Limb (tissue), 2 donors: ENCODE measurements around the gene ZNF750.

ENCODE experiments used
- DNase-seq, 2 donors: peaks; one replicate each; pipeline ENCODE4 v3.0.0-alpha.2; 2016; ENCODE audit errors: extremely low spot score in 2 of 2

The ZNF750 gene

DNA sequence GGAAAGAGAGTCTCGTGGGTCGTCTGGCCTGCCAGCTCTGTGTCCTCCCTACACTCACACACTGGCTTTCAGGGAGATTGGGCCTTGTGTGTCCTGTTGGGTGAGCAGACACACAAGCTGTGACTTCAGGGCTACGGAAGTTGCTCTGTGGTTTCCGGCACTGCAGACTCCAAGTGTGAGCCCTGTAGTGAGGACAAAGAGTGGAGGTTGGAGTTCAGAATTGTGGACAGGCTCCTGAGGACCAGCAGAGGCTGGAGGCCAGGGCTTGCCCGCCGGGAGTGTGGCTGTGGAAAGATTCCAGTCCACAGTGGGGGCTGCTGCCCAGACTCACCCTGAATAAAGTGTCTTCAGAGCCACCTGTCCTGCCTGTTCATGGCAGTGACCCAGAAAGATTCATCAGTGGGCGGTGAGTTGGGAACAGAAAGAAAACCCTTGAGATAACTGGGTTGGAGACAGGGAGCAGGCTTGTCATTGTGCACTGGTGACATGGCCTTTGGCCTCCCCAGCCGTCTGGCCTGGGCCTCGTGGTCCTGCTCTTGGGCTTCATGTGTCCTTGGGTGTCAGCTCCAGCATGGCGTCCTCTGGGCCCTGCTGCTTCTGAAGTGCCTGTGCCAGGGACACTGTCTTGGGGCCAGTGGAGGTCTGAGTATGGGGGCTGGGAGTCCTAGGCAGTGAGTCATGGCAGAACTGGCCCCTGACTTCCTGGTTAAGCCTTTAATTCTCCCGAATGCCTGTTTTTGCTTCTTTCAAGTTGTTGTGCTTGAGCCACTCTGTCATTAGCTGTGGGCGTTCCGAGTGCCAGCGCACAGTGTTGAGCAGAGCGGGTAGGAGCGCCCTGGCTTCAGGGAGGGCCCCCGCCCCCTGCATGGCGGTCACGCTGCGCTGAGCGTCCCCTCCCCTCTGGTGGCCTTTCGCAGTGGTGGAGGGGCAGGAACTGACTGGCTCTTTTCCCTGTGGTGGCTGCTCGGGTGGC, 19.9 kb upstream of the ZNF750 start:
- no peak for DNase-seq

DNA sequence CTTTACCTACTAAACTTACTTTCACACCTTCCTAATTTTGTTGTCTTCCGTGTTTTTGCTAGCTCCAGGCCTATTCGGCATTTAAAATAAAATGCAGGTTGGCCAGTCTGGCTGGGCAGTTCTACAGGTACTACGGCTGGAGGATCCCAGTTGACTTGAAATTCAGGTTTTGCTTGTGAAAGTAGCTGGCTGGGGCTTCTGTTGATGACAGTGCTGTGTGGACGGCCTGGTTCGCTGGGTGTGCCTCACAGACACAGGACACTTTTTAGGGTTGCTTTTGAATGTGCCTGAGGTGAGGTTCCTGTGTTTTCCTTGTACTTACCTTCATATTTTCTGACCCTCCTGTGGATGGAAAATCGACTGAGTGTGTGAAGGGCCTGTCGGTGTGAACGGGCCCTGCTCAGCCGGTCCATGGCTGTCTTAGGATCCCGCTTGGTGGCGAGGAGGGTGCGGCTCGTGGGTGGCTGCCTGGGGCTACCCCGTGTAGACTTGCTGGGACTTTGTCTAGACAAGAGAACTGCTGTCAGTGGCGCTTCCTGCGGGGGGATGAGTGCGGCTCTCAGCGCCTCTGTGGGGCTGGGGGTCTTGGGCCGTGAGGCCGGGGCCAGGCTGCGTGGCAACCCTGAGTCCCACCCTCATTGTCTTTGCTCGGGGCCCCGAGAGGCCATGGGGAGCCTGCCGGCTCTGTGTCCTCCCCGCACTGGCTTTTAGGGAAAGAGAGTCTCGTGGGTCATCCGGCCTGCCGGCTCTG, 18.7 kb upstream of the ZNF750 start:
- no peak for DNase-seq

DNA sequence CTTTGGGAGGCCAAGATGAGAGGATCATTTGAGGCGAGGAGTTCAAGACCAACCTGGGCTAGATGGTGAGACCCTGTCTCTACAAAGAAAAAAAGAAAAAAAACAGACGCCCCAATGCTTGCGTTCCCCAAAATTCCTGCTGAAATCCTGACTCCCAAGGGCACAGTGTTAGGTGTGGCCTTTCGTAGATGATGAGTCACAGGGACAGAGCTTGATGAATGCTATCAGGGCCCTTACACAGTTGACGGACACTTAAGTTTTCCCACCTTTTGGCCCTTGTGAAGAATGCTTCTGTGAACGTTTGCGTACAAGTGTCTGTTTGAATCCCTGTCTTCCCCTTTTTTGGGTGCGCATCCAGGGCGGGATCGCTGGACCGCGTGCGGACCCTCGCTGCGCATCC, 16.5 kb upstream of the ZNF750 start:
- DNase-seq: no peak

DNA sequence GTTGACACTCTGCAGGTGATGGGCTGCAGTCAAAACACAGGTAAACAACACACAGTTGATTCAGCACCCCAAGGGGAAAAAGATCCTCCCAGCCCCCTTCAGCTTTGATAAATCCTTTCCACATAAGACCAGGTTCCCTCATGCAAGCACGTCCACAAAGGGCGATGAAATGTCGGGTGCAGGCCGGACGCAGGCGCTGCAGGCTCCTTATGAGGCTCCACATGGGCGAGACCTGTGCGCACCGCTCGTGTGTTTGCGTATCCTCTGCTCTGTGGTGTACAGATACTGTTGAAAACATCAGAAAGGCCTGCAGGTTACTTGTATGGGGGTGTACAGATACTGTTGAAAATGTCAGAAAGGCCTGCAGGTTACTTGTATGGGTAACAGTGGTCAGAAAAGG, 14.4 kb upstream of the ZNF750 start:
- no peak for DNase-seq

DNA sequence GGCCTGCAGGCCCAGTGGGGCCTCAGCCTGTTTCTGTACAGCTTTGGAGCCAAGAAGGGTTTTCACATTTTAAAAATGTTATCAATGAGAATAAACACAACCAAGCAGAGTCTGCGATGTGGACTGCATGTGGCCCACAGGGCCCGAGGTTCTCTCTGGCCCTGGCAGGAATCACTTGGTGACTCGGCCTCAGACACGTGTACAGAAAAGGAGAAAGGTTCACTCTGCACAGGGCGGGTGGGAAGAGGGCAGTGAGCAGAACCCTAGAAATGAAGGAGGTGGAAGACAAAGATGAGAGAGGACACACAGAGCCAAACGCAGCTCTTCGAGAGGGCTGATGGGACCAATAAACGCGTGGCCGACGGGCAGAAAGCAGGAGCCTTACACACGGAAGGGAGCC, 11.6 kb upstream of the ZNF750 start:
- no peak for DNase-seq

DNA sequence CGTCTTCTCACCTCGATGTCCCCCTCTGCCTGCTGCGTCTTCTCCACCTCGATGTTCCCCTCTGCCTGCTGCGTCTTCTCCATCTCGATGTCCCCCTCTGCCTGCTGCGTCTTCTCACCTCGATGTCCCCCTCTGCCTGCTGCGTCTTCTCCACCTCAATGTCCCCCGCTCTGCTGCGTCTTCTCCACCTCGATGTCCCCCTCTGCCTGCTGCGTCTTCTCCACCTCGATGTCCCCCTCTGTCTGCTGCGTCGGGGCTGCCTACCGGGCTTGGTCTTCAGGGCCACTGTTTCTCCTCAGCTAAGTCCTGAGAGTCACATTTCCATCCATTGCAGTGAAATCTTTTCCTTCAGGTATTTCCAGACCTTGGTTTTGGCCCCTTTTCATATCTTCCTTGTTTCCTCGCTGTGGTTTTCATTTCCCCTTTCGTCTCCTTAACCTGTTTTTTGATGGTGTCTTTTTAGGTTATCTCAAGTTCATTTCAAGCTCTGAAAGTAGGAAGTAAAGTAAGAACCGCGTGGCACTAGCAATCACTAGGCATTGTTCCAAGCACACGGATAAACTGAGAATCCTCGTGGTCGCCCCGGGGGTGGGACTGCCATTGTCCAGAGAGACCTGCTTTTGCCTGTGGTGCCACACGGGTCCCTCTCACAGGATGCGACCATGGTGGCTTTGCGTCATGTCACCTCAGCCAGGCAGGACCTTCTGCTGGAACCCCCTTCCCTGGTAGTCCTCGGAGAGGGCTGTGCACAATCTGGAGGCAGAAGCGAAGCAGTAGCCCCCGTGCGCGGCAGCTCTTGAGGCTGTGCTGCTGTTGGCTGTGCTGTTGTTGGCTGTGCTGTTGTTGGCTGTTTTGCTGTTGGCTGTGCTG, 9.5 kb upstream of the ZNF750 start:
- no peak for DNase-seq

DNA sequence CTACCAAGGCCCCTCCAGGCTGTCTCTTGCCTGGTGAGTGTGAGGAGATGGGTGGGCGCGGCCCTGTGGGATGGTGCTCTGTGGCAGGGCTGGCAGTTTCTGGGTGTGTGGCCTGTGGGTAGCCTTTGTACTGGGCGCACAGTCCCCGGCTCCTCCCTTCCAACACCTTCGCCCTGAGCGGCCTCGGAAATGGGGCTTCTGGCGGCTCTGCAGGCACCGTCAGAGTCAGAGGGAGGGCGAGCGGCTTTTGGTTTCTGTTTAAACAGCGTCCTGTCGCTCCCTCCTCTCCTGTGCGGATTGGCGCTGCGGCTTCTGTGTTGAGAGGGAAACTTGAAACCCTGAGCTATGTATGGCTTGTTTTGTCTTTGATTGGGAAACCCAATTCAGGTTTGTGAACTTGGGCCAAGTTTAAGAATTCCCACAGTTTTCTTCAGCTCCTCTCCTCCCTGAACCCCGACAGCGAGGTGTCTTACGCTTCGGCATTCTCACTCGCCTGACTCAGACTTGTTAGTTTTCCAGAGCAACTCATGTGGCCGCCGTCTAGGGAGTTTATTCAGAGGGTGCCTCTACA, 8.3 kb upstream of the ZNF750 start:
- peak in 1 of 2 donors; percentile 43 for DNase-seq

DNA sequence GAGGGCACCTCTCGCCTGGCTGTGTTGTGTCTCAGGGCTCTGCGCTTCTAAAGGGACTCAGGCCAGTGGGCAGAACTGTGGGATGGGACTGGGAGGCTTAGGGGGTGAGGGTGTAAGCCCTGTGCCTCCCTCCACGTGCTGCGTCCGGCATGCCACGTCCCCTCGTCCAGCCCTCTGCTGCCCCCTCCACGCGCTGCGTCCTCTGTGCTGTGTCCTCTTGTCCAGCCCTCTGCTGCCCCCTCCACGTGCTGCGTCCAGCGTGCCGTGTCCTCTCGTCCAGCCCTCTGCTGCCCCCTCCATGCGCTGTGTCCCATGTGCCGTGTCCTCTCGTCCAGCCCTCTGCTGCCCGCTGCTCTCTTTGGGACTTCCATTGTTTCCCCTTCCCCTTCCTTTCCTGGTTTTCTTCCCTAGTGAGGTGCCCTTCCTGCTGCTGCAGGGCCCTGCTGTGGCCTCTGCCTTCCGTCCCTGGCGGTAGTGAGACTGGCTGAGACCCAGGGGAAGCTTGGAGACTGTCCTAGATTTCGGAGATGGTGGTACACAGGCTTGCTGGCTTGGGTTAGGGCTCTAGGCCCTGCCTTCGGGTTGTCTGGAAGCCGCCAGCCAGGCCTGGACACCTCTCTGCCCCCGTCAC, 6.4 kb upstream of the ZNF750 start:
- DNase-seq: no peak

DNA sequence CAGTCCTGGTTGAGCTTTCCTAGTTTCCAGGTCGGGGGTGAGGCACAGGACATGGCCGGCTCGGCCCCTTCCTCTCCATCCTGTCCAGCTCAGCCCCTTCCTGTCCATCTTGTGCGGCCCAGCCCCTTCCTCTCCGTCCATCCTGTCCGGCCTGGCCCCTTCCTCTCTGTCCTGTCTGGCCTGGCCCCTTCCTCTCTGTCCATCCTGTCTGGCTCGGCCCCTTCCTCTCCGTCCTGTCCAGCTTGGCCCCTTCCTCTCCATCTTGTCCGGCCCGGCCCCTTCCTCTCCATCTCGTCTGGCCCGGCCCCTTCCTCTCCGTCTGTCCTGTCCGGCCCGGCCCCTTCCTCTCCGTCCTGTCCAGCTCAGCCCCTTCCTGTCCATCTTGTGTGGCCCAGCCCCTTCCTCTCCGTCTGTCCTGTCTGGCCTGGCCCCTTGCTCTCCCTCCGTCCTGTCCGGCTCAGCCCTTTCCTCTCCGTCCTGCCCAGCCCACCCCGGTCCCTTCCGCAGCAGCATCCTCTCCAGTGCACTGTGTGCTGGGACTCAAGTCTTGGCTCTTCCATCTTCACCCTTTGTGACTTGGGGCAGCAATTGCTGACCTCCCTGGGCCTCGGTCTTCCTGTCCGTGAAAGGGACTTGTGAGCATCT, 5.5 kb upstream of the ZNF750 start:
- no peak for DNase-seq

DNA sequence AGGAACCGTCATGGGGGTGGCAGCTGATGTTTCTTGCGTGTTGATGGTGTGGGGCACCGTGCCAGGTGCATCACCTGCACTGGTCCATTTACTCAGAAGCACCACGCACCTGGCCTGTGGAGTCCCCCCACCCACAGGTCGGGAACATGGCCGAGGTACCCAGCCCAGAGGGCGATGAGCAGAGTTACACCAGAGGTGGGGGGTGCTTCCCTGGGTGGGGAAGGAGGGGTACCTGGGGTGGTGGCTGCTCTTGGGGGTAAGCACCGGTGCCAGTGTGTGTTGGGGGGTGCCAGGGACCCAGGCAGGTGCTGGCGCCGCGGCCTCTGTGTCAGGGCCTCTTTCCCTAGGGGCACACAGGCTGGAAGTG, 5.0 kb upstream of the ZNF750 start:
- no peak for DNase-seq

DNA sequence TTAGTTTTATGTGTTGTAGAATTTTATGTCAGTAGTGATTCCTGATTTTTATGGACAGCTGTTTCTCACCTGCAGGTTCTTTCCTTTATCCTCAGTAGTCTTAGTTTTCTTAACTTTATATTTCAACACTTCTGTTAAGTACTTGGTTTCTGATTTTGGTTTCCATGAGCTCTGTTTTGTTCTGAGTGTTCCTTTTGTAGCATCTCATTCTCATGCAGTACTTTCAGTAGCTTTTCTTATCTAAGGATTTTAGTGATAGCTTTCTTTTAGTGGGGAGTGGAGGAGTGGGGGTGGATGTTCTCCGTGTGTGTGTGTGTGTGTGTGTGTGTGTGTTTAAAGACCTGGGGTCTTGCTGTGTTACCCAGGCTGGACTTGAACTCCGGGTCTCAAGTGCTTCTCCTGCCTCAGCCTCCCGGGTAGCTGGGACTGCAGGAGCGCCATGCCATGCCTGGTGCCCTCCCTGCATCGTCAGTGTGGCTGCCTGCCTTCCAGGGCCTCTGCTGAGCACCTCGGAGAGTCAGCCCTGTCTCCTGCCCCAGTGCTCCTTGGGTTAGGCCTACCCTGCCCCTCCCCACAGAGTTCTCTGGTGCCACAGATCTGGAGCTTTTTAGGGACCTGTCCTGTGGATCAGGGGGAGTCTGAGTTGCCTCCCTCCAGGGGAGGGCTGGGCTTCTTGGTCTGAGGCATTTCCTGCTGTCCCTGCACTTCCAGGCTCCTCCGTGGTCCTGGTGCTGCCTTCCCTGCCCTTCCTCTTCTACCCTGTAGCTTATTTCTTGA, 4.3 kb upstream of the ZNF750 start:
- no peak for DNase-seq

DNA sequence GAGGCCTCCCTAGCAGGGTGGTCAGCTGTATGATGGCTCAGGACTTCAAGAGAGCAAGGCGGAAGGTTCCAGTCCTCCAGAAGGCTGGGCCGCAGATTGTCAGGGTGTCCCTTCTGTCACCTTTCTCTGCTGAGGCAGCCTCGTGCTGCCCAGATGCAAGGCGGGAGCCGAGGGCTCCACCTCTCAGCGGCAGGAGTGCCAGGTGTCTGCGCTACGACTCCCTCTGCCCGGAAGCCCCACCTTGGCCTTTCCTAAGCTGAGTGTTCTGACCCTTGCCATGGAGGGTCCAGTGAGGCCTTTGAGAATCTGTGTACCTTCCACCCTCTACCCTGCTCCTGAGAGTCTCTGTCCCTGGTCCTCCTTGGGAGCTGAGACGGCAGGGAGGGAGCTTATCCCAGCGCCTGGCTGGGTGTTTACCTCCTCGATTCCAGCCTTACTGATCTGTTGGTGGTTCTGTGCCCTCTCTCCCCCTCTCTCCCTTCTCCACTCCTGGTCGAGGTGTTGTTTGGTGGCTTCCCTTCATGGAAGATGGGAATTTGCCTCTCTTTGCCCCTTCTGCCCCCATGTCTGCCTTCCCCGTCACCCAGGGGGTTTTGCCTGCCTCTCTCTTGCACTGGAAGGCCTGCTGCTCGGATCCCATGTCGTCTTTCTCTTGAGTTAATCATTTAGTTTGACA, 2.2 kb upstream of the ZNF750 start:
- no peak for DNase-seq

DNA sequence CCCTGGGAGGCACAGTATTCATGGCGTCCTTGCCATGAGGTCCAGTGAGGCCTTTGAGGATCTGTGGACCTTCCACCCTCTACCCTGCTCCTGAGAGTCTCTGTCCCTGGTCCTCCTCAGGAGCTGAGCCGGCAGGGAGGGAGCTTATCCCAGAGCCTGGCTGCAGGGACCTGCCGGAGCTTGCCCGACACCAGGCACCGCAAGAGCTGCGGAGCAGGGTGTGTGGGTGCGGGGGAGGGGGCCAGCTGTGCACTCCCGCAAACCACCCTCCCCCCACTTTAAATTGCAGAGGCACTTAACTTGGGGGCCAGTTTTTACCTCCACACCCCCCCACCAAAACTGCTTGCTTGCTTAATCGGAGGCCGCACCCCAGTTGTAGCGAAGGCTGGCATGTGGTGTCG, 609 bp upstream of the ZNF750 start:
- DNase-seq: no peak

DNA sequence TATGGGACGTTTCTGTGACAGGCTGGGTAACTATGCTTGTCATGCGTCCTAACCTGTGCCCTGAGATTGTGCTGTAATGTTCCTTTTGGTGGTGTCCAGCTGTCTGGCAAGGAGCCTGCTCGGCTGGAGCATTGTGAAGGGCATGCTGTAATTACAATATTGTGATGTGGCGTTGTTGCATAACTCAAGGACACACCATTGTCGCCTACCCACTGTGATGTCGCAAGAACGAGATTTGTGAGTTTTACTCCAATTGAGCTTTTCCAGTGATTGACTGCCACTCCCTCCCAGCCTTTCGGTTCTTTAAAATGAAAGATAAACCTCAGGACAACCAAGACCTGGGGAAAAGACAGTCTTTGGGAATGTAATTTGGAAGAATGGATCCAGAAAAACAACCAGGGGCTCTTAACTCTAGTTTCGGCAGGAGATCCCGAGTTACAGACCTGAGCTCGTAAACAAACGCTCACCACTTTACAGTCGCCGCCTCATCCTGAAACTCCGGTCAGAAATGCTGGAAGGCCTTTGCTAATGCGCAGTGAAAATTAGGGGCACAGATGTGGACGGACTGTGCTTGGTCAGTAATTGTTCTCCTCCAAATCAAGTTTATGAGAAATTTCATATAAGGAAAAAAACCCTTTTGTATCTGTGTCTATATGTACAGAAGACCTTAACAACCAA, 1.3 kb downstream of the ZNF750 start:
- DNase-seq: no peak

DNA sequence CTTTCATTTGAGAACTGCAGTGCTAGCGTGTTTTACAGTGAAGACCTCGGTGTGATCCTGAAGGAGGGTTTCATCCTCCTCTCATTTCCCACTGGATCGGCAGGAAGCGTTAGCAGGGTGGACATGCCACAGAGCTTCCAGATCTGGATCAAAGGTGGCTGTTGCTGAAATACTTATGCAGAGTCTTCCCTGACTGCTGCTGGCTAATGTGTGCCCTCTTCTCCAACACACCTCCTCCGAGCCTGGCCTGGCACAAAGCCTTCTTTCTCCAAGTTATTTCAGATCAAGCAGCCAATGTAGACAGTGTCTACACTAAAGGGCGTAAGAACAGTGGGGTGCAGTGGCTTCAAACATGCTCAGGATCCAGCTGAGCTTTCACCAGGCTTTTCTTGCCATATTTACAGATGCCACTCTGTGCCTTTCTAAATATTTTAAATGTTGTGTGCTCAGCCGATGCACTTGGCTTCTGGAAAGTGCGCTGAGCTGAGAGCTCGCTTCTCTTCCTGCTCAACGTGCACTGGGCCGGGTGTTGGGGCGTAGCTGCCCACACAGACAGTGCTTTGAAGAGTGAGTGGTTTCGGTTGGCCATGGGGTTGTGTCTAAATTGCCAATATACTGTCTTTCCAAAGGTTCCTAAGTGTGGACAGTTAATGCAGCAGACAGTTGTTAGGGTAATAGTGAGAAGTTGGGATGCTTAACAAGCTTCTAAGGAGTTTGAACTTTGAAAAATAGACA, 2.1 kb downstream of the ZNF750 start:
- DNase-seq: no peak

DNA sequence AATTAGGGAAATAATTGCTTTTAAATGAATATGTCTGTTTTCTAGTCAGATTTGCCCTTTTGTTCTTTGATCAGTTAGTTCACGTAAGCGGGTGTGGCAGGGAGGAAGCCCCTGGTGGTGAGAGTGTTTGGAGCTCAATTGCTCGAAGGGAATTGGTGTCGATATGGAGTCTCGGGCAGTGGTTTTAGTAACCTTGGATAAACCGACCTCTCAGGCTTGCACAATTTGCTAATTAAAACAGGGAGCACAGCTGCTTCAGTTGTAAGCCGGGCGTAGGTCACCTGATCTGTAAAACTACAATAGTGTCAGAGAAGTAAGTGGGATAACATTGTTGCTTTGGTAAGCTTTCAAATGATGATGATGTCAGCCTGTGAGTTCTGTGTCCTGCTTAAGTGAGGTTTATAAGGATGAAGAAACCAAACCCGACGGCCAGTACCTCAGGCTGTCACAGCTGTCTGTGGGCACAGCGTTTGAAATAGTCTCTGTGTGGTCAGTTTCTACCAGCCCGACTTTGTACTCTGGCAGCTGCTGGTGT, 2.9 kb downstream of the ZNF750 start:
- DNase-seq: no peak

DNA sequence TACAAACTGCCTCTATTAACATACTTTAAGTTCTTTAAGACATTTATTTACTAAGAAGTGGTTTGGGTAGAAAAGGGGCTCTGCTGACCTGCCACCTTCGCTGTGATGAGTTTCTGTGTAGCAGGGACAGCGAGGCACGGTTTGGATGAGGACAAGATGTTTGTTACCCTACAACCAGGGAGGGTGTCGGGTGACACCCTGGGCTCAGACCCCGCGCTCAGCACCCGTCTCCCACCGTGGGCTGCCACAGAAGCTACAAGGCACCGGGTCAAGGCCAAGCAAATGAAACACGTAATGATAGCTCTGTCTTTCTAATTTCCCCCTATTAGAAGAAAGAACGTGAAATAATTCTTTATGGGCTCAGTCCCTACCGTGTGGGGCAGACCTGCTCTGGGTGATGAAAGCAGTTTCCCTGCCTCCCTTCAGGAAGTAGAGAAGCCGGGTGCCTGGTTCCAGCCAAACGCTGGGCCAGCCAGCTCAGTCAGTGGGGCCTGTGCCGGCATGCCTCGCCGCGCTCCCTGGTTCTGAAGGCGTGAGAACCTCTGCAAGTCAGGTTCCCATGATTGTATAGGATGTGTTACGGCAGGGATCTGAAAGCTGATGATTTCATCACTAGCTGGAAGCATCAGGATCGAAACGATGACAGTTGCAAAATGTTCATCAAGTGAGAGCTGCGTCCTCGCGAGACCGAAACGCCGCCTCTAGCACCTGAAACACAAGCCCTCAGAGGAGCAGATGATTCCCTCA, 3.9 kb downstream of the ZNF750 start:
- no peak for DNase-seq
